Upper lobe of left lung (tissue), 4 donors: Measurements from ENCODE around the gene JCHAIN.

Experiments
- EP300 ChIP-seq, 4 donors: sonication (generic); formaldehyde crosslinking; IDR thresholded peaks; one replicate each; pipeline ENCODE4 v1.5.1; 2017; ENCODE audit warnings: antibody characterized with exemption in 4 of 4, control low read depth in 2 of 4
- POLR2A ChIP-seq, 4 donors: fragments of 450-650 bp; IDR thresholded peaks; one replicate each; pipeline ENCODE4 v1.5.1; 2016 to 2017; ENCODE audit warnings: antibody characterized with exemption in 4 of 4, mild to moderate bottlenecking in 2 of 4
- POLR2AphosphoS5 ChIP-seq, 2 donors: sonication (generic); formaldehyde crosslinking; IDR thresholded peaks; one replicate each; pipeline ENCODE4 v1.5.1; 2017; ENCODE audit warnings: antibody characterized with exemption in 2 of 2
- TF ChIP-seq, protein P1 (sequence below), 6 experiments: fragments of 450-650 bp in 4 of 6; fragments of 200-600 bp in 2 of 6; sonication (generic) in 2 of 6; IDR thresholded peaks; one replicate each; pipeline ENCODE4 v1.5.1; 2016 to 2019; ENCODE audit warnings: antibody characterized with exemption in 6 of 6

DNA sequence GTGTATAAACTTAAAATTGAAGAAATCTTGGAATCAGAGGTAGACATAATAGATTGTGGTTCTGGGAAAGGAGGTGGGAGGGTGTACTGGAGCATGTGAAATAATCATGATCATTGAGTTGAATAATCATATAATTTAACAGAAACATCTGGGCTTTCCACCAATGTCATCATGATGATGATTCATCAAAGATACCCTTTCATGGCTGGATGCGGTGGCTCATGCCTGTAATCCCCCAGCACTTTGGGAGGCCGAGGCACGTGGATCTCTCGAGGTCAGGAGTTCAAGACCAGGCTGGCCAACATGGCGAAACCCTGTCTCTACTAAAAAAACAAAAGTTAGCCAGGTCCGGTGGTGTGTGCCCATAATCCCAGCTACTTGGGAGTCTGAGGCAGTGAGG lies 48.8 kb upstream of the JCHAIN start:
- TF ChIP-seq EP300 (IDR thresholded peaks at IDR 0.05) (no peak), POLR2A (IDR thresholded peaks at IDR 0.05) (no peak), POLR2AphosphoS5 (IDR thresholded peaks at IDR 0.05) (no peak)
- TF ChIP-seq, protein P1, sequence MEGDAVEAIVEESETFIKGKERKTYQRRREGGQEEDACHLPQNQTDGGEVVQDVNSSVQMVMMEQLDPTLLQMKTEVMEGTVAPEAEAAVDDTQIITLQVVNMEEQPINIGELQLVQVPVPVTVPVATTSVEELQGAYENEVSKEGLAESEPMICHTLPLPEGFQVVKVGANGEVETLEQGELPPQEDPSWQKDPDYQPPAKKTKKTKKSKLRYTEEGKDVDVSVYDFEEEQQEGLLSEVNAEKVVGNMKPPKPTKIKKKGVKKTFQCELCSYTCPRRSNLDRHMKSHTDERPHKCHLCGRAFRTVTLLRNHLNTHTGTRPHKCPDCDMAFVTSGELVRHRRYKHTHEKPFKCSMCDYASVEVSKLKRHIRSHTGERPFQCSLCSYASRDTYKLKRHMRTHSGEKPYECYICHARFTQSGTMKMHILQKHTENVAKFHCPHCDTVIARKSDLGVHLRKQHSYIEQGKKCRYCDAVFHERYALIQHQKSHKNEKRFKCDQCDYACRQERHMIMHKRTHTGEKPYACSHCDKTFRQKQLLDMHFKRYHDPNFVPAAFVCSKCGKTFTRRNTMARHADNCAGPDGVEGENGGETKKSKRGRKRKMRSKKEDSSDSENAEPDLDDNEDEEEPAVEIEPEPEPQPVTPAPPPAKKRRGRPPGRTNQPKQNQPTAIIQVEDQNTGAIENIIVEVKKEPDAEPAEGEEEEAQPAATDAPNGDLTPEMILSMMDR (IDR thresholded peaks at IDR 0.05): no peak
